ENCODE measurements around the gene TEX19. TPM values are rescaled to one million over a fixed set of nuclear protein-coding genes. Genes with fewer than 3 reads are reported as not detected.
"Not testable (repeated sequence)": the region's sequence is repeated elsewhere in the genome, so short reads cannot be mapped to it uniquely, and the experiment has no call there.

TEX19 gene
- polyA plus RNA-seq, 2 of the 4 experiments (the other 2 are of a cell fraction): 0.43 to 0.50 TPM

- no peak for FAIRE-seq
- POLR2A ChIA-PET: no interaction called here
- no peak for DNase-seq (ENCODE audit: low read depth in 1 of 2, low spot score in 1 of 2)
- CTCF ChIA-PET: interaction anchor here (0.9 to 5.3 kb wide), 8 partner anchors 10 to 316 kb away, joined by 4 to 32 read pairs (median 6); no protein-coding TSS in a partner anchor
- Histone ChIP-seq H3K4me1 (peaks cover 15% of the 10 kb centered on the region), H3K27ac (no peak overlapping the region; a peak in 1 of 6 replicates), H3K4me3 (no peak overlapping the region), H3K4me2 (0 out of 3 replicates have a peak overlapping the region, but pooled peaks have one; percentile 9), H3K9me3 (no peaks in the 10 kb centered on the region)
- WGBS (ENCODE audit: missing lambda C conversion rate): 64% methylated on average over 27 of the region's 28 CpGs
- ATAC-seq: no peak
- TF ChIP-seq FOXS1 (CRISPR knock-in tag; IDR thresholded peaks at IDR 0.05): no peak
- TF ChIP-seq, protein P1, sequence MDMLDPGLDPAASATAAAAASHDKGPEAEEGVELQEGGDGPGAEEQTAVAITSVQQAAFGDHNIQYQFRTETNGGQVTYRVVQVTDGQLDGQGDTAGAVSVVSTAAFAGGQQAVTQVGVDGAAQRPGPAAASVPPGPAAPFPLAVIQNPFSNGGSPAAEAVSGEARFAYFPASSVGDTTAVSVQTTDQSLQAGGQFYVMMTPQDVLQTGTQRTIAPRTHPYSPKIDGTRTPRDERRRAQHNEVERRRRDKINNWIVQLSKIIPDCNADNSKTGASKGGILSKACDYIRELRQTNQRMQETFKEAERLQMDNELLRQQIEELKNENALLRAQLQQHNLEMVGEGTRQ (IDR thresholded peaks at IDR 0.05): no peak
- TF ChIP-seq HEYL (CRISPR knock-in tag; IDR thresholded peaks at IDR 0.05): 0 out of 2 replicates have a peak, but pooled peaks have one; percentile 27
Observed at GRCh38 chr17:82346342-82347300, 12.4 kb upstream of the TEX19 start.

DNA sequence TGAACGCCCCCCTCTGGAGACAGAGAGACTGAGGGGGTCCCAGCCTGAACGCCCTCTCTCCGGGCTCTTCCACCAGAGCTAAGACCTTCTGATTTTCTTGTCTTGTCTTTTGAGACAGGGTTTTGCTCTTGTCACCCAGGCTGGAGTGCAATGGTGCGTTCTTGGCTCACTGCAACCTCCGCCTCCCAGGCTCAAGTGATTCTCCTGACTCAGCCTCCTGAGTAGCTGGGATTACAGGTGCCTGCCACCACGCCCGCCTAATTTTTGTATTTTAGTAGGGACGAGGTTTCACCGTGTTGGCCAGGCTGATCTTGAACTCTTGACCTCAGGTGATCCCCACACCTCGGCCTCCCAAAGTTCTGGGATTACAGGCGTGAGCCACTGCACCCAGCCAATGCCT is 11.1 kb upstream of the TEX19 start:
- not testable (repeated sequence) for DNase-seq (ENCODE audit: low read depth in 1 of 2, low spot score in 1 of 2); H3K27ac ChIP-seq; H3K4me2 ChIP-seq; H3K9me3 ChIP-seq; FAIRE-seq; ATAC-seq; H3K4me3 ChIP-seq
- CTCF ChIA-PET: interaction anchor here (0.7 to 5.1 kb wide), 3 partner anchors 10 to 206 kb away, joined by 3 to 117 read pairs (median 5); no protein-coding TSS in a partner anchor
- WGBS (ENCODE audit: missing lambda C conversion rate): 72% methylated on average over 11 of the region's 11 CpGs
- peaks cover 15% of the 10 kb centered on the region for H3K4me1 ChIP-seq
- POLR2A ChIA-PET: interaction anchor here (0.6 kb wide), 1 partner anchor 287 kb away, joined by 4 read pairs; no protein-coding TSS in a partner anchor

DNA sequence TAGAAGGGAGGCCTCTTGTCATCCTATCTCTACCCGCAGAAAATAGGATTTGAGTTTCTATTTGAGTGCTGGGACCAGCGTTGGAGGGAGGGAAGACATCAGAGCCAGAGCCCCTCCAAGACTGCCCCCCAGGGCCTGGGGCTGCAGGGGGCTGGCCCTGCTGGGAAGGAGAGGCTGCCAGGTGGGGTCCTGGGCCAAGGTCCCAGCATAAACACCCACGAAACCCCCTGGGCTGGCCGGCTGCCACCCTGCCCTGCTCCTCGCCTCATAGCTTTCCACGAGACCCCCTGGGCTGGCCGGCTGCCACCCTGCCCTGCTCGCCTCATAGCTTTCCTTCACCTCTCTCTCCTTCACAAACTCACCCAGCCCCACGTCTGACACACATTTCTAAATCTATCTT is 10.6 kb upstream of the TEX19 start:
- no peak overlapping the region for H3K4me2 ChIP-seq
- 61% methylated on average over 9 of the region's 9 CpGs for WGBS (ENCODE audit: missing lambda C conversion rate)
- POLR2A ChIA-PET: no interaction called here
- no peak overlapping the region for H3K4me3 ChIP-seq
- peaks cover 15% of the 10 kb centered on the region for H3K4me1 ChIP-seq
- H3K9me3 ChIP-seq: no peaks in the 10 kb centered on the region
- DNase-seq (ENCODE audit: low read depth in 1 of 2, low spot score in 1 of 2) (no peak), ATAC-seq (no peak), FAIRE-seq (no peak)
- no peak overlapping the region for H3K27ac ChIP-seq
- CTCF ChIA-PET: interaction anchor here (0.9 to 5.1 kb wide), 3 partner anchors 18 to 206 kb away, joined by 4 to 117 read pairs (median 5); no protein-coding TSS in a partner anchor
- TF ChIP-seq NR3C1 (IDR thresholded peaks at IDR 0.05): no peak
- no peak for TF ChIP-seq JUN (IDR thresholded peaks at IDR 0.05)
- no peak for TF ChIP-seq GATA3 (IDR thresholded peaks at IDR 0.05; ENCODE audit: borderline replicate concordance)
- no peak for TF ChIP-seq RAD21 (conservative IDR thresholded peaks at IDR 0.05 in 1 of 2, IDR thresholded peaks at IDR 0.05 in 1 of 2)
- no peak for TF ChIP-seq TFCP2L1 (CRISPR knock-in tag; IDR thresholded peaks at IDR 0.05)
- TF ChIP-seq HOXA7 (CRISPR knock-in tag; IDR thresholded peaks at IDR 0.05): no peak
- no peak for TF ChIP-seq POLR2A (IDR thresholded peaks at IDR 0.05; ENCODE audit: low read length)

- no peak for FAIRE-seq
- no peak overlapping the region for H3K27ac ChIP-seq
- ChIA-PET CTCF (interaction anchor here (0.9 to 5.1 kb wide), 8 partner anchors 10 to 205 kb away, joined by 3 to 117 read pairs (median 14); no protein-coding TSS in a partner anchor), POLR2A (no interaction called here)
- no peak for ATAC-seq
- no peak for DNase-seq (ENCODE audit: low read depth in 1 of 2, low spot score in 1 of 2)
- TF ChIP-seq JUNB (IDR thresholded peaks at IDR 0.05) (no peak), BHLHE40 (IDR thresholded peaks at IDR 0.05; ENCODE audit: low read depth, low read length) (no peak), SMC3 (IDR thresholded peaks at IDR 0.05) (no peak), RARB (CRISPR knock-in tag; IDR thresholded peaks at IDR 0.05) (no peak), EHMT2 (IDR thresholded peaks at IDR 0.05; ENCODE audit: low read depth) (no peak), KDM5A (IDR thresholded peaks at IDR 0.05) (no peak), NFE2L2 (conservative IDR thresholded peaks at IDR 0.05; ENCODE audit: low read length) (no peak), CHD4 (IDR thresholded peaks at IDR 0.05; ENCODE audit: borderline replicate concordance) (no peak), CHD2 (IDR thresholded peaks at IDR 0.05; ENCODE audit: low read length, partially characterized antibody) (no peak), CBX2 (IDR thresholded peaks at IDR 0.05; ENCODE audit: borderline replicate concordance, low read depth) (no peak), NR3C1 (IDR thresholded peaks at IDR 0.05) (no peak), FOSL2 (IDR thresholded peaks at IDR 0.05) (no peak), FOSL2 (CRISPR knock-in tag; IDR thresholded peaks at IDR 0.05) (no peak), HEYL (CRISPR knock-in tag; IDR thresholded peaks at IDR 0.05) (no peak), ZNF302 (CRISPR knock-in tag; IDR thresholded peaks at IDR 0.05) (no peak), HOXA7 (CRISPR knock-in tag; IDR thresholded peaks at IDR 0.05) (no peak), ATOH8 (CRISPR knock-in tag; IDR thresholded peaks at IDR 0.05; ENCODE audit: low read depth) (no peak), HDAC2 (IDR thresholded peaks at IDR 0.05) (no peak), RFX5 (IDR thresholded peaks at IDR 0.05) (no peak)
- TF ChIP-seq, protein P2, sequence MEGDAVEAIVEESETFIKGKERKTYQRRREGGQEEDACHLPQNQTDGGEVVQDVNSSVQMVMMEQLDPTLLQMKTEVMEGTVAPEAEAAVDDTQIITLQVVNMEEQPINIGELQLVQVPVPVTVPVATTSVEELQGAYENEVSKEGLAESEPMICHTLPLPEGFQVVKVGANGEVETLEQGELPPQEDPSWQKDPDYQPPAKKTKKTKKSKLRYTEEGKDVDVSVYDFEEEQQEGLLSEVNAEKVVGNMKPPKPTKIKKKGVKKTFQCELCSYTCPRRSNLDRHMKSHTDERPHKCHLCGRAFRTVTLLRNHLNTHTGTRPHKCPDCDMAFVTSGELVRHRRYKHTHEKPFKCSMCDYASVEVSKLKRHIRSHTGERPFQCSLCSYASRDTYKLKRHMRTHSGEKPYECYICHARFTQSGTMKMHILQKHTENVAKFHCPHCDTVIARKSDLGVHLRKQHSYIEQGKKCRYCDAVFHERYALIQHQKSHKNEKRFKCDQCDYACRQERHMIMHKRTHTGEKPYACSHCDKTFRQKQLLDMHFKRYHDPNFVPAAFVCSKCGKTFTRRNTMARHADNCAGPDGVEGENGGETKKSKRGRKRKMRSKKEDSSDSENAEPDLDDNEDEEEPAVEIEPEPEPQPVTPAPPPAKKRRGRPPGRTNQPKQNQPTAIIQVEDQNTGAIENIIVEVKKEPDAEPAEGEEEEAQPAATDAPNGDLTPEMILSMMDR (IDR thresholded peaks at IDR 0.05): no peak
- no peak overlapping the region for H3K4me3 ChIP-seq
- no peak overlapping the region for H3K4me2 ChIP-seq
- peaks cover 15% of the 10 kb centered on the region for H3K4me1 ChIP-seq
- 73% methylated on average over 11 of the region's 11 CpGs for WGBS (ENCODE audit: missing lambda C conversion rate)
- H3K9me3 ChIP-seq: no peaks in the 10 kb centered on the region
Observed at GRCh38 chr17:82348866-82349265, 10.2 kb upstream of the TEX19 start.

Measured in A549 (cell line).